ENCODE measurements around the gene RASGRF1.

DNA sequence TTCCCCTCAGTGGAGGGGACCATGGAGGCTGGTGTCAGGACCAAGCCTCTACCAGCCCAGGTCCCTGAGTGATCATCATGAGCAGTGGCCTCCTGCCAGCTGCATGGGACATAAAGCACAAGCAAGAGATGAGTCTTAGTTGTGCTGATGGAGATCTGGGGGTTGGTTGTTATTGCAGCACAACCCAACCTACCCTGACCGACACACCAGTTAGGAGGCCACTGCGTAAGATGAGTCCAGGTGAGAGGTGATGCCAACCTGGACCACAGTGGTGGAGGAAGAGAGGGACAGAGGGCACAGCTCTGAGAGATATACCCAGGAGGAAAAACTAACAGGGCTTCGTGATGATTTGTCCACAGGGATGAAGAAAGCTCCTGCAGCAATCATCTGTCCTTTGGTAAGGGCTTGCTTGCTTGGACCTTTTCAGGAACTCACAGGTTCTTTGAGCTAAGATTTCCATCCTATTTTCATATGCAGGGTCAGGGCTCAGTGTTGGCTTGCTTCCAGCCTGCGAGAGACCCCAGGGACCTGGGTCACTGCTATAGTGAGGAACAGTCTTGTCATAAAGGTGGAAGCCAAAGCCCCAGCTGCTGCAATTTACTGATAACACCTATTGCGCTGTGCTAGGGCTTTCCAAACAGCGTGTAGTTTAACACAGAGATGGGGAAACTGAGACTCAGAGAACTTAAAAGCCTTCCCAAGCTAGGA is 8.1 kb downstream of the RASGRF1 start:
- no peak for TF ChIP-seq CTCF (conservative IDR thresholded peaks at IDR 0.05; ENCODE audit: low read depth, low read length)
- TF ChIP-seq EZH2 (IDR thresholded peaks at IDR 0.05; ENCODE audit: low read length, unreplicated experiment): no peak
- TF ChIP-seq EZH2phosphoT487 (IDR thresholded peaks at IDR 0.05; ENCODE audit: borderline replicate concordance, low read length): no peak
